Measurements from ENCODE around the gene APAF1.

The APAF1 gene

DNA sequence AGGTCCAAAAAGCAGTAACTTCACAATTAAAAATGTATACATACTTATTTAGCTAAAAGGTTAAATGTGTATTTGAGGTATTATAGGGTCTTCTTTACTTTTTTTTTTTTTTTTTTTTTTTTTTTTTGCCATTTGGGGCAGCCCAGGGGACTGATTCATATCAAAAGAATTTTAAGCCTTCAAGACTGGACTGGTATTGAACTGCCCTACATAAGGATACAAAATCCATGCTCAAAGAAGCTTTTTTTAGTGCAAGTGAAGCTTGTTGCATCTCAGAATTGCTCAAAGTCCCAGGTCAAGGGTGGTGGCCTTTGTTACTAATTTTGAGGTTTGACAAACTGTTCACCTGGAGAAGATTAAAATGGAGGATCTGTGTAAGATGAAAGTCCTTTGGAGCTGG, 124.0 kb downstream of the APAF1 start:
- DNase-seq, result no peak

GRCh38 chr12:98770230-98770629, 125.1 kb downstream of the APAF1 start:
- no peak for DNase-seq

DNA sequence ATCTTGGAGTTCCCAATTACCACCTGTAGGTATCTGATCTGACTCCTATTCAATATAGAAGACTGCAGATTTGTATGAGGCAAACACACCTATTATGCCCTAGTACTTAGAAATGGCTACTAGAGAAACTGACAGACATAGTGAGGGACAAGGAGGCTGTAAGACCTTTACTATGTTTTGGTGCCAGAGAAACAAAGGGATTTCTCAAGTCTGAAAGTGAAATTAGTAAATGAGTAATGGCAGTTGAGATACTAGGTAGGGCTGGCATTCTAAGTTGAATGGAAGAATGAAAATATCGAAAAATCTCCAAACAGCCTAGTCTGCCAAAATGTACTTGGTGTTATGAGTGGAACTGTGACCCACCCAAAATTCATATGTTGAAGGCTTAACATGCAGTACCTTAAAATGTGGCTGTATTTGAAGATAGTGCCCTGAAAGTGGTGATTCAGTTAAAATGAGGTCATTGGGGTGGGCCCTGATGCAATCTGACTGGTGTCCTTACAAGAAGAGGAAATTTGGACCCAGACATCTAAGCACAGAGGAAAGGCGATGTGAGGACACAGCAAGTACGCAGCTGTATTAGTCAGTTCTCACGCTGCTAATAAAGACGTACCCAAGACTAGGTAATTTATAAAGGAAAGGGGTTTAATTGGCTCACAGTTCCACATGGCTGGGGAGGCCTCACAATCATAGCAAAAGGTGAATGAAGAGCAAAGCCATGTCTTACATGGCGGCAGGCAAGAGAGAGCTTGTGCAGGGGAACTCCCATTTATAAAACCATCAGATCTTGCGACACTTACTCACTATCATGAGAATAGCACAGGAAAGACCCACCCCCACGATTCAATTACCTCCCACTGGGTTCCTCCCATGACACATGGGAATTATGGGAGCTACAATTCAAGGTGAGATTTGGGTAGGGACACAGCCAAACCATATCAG, 127.0 kb downstream of the APAF1 start:
- DNase-seq, result no peak

GRCh38 chr12:98772818-98773217, 127.7 kb downstream of the APAF1 start:
- DNase-seq, result no peak

DNA sequence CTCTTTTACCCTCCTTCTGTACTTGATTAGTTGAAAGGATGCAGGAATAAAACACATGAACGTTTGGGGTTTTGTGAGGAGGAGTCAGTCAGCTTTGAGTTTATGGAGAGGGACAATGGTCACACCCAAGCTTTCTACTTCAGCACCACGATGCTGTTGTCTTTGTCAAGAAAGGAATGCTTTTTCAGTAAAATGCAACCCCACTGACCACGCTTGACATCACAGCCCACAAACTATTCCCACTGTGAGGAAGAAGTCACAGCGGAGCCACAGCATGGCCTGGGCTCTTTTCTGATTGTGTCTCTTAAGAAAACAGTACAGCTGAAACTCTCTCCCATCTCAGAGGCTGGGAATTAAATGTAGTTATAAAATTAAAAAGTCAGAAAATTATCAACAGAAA, 135.2 kb downstream of the APAF1 start:
- no peak for DNase-seq

- DNase-seq, result no peak
These were observed 138.3 kb downstream of the APAF1 start for GRCh38 chr12:98783420-98783819.

Data from CD4-positive, alpha-beta T cell treated with Interleukin-17A for 1 hour (primary cell).